A549 (cell line): Measurements from ENCODE around the gene KCNG2.

ENCODE experiments used
- CBX8 ChIP-seq: fragments of 200-600 bp; sonication (generic); IDR thresholded peaks from 2 replicates; pipeline ENCODE4 v1.6.1; 2016
- JUNB ChIP-seq: fragments of >200 bp; sonication (Bioruptor Twin); formaldehyde crosslinking; IDR thresholded peaks from 2 replicates; pipeline ENCODE4 v1.6.1; 2016
- NFE2L2 ChIP-seq: fragments of 150-350 bp; conservative IDR thresholded peaks from 2 replicates; pipeline ENCODE4 v1.6.1; 2014; ENCODE audit warnings: low read length
- PHF8 ChIP-seq: fragments of 200-600 bp; sonication (generic); IDR thresholded peaks from 2 replicates; pipeline ENCODE4 v1.6.1; 2016; ENCODE audit warnings: low read depth, mild to moderate bottlenecking, antibody characterized with exemption, moderate library complexity, borderline replicate concordance
- POLR2A ChIP-seq: IDR thresholded peaks from 2 replicates; pipeline ENCODE4 v1.6.1; 2012; ENCODE audit warnings: mild to moderate bottlenecking, low read length
- RFX5 ChIP-seq: fragments of 450-650 bp; IDR thresholded peaks from 2 replicates; pipeline ENCODE4 v1.7.1; 2014; ENCODE audit warnings: antibody characterized with exemption, mild to moderate bottlenecking, moderate library complexity
- TF ChIP-seq, protein P1 (sequence below): fragments of >200 bp; sonication (Bioruptor Twin); formaldehyde crosslinking; IDR thresholded peaks from 3 replicates; pipeline ENCODE4 v1.5.1; 2016
- TF ChIP-seq, protein P2 (sequence below): IDR thresholded peaks from 2 replicates; pipeline ENCODE4 v1.6.1; 2012

DNA sequence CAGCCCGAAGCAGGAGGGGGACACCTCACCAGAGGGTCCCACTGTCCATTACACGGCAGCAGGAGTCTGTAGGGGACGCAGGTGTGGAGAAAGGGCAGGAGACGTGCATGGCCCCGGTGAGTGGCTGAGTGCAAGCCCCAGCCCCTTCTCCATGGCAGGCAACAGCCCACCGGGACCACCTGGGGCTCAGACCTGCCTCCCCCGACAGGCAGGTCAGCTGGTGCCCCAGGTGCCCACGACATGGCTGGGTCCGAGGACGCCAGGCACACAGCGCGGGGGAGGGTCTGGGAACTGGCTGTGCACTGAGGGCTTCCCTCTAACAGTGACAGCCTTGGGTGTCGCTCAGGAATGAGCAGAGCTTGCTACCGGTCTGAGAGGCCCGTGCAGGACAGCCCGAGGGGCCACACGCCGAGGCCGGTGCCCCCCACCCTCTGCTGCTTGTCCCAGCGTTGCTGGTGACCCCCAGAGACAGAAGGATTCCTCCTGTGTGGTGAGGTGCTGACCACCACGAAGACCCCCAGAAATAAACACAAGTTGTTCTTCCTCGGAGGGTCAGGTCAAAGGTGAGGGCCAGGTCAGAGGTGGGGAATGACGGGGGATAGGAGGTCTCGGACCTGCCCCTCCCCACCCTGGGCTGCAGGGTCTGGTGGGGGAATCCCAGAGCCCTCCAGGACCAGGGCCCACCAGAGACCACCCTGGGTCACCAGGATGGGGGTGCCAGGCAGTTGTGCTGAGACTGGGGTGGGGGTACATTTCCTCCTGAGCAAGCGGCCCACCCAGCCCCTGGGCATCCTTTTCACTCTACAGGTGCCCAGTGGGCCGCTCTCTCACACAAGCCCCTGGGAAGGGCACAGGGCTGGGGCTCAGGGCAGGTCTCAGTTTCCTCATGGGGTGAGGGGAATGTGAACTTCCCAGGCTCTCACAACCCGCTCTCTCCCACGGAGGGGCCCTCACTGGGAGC is 103.2 kb downstream of the KCNG2 start:
- TF ChIP-seq, protein P1, sequence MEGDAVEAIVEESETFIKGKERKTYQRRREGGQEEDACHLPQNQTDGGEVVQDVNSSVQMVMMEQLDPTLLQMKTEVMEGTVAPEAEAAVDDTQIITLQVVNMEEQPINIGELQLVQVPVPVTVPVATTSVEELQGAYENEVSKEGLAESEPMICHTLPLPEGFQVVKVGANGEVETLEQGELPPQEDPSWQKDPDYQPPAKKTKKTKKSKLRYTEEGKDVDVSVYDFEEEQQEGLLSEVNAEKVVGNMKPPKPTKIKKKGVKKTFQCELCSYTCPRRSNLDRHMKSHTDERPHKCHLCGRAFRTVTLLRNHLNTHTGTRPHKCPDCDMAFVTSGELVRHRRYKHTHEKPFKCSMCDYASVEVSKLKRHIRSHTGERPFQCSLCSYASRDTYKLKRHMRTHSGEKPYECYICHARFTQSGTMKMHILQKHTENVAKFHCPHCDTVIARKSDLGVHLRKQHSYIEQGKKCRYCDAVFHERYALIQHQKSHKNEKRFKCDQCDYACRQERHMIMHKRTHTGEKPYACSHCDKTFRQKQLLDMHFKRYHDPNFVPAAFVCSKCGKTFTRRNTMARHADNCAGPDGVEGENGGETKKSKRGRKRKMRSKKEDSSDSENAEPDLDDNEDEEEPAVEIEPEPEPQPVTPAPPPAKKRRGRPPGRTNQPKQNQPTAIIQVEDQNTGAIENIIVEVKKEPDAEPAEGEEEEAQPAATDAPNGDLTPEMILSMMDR = no peak
- TF ChIP-seq PHF8 (no peak), NFE2L2 (no peak), RFX5 (no peak), POLR2A (no peak), JUNB (no peak), CBX8 (no peak)
- TF ChIP-seq, protein P2, sequence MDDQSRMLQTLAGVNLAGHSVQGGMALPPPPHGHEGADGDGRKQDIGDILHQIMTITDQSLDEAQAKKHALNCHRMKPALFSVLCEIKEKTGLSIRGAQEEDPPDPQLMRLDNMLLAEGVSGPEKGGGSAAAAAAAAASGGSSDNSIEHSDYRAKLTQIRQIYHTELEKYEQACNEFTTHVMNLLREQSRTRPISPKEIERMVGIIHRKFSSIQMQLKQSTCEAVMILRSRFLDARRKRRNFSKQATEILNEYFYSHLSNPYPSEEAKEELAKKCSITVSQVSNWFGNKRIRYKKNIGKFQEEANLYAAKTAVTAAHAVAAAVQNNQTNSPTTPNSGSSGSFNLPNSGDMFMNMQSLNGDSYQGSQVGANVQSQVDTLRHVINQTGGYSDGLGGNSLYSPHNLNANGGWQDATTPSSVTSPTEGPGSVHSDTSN = no peak
